Peyer's patch (tissue), 4 donors: ENCODE results near the gene PRKCZ. TPM values are rescaled to one million over a fixed set of nuclear protein-coding genes. Genes with fewer than 3 reads are reported as not detected.

Experiments
- DNase-seq, 3 donors: peaks; one replicate each; pipeline ENCODE4 v3.0.0-alpha.2; 2017 to 2019
- H3K27ac ChIP-seq, 4 donors: fragments of 200-600 bp; sonication (generic); one replicate each; pipeline ENCODE4 v1.5.1; 2016 to 2019
- H3K27me3 ChIP-seq, 2 donors: fragments of 200-600 bp; sonication (generic); one replicate each; pipeline ENCODE4 v1.5.1; 2019
- H3K36me3 ChIP-seq, 3 donors: fragments of 200-600 bp; sonication (generic); one replicate each; pipeline ENCODE4 v1.5.1; 2016 to 2019
- H3K4me1 ChIP-seq, 4 donors: fragments of 200-600 bp; sonication (generic); one replicate each; pipeline ENCODE4 v1.5.1; 2016 to 2019
- H3K4me3 ChIP-seq, 4 donors: fragments of 200-600 bp; sonication (generic); 1 replicate in 3 of 4; 2 replicates in 1 of 4; pipeline ENCODE4 v1.5.1; 2016 to 2019; ENCODE audit warnings: mild to moderate bottlenecking in 1 of 4
- H3K9me3 ChIP-seq, 4 donors: fragments of 200-600 bp; sonication (generic); one replicate each; pipeline ENCODE4 v1.5.1; 2016 to 2019; ENCODE audit warnings: mild to moderate bottlenecking in 1 of 4
- CTCF ChIP-seq, 6 experiments: fragments of 450-650 bp in 4 of 6; fragments of 200-600 bp in 2 of 6; sonication (generic) in 1 of 6; IDR thresholded peaks; one replicate each; pipeline ENCODE4 v1.5.1; 2017 to 2019; ENCODE audit warnings: antibody characterized with exemption in 6 of 6, mild to moderate bottlenecking in 3 of 6, moderate library complexity in 1 of 6
- POLR2A ChIP-seq, 2 donors: fragments of 450-650 bp; IDR thresholded peaks; one replicate each; pipeline ENCODE4 v1.5.1; 2017; ENCODE audit warnings: antibody characterized with exemption in 2 of 2, mild to moderate bottlenecking in 2 of 2, moderate library complexity in 2 of 2
- total RNA-seq, 4 donors: library from RNA; depleted of rRNA; stranded (reverse); fragments of >200 nt; gene quantifications; one replicate each; pipeline ENCODE4 v1.1.0, GENCODE V29; 2016

PRKCZ gene
- total RNA-seq, 4 donors from 2014 or later, result 51.2 to 105 (median 93.6) TPM

- Histone ChIP-seq H3K27me3 (no peaks in the 10 kb centered on the region), H3K4me1 (peaks cover 2 to 37% (median 11%) of the 10 kb centered on the region in 4 donors), H3K27ac (peak overlapping the region; percentile 70 to 88 (median 84))
Measured at GRCh38 chr1:2205191-2205952, 155.2 kb downstream of the PRKCZ start.

GRCh38 chr1:2206813-2207487 lies 156.7 kb downstream of the PRKCZ start:
- Histone ChIP-seq H3K9me3 (no peaks in the 10 kb centered on the region), H3K4me3 (no peak overlapping the region)

More at GRCh38 chr1:2205191-2205952, 155.2 kb downstream of the PRKCZ start:
- no peaks in the 10 kb centered on the region for H3K36me3 ChIP-seq
- TF ChIP-seq POLR2A (IDR thresholded peaks at IDR 0.05) (peak in 1 of 2 donors; percentile 45), CTCF (IDR thresholded peaks at IDR 0.05) (peak in 3 of 6 experiments; percentile 23 to 27 (median 27))
- DNase-seq, result peak; percentile 99
- H3K4me3 ChIP-seq, result peak overlapping the region; percentile 49 to 66 (median 60)
- H3K9me3 ChIP-seq, result no peaks in the 10 kb centered on the region

GRCh38 chr1:2208309-2209239 lies 158.4 kb downstream of the PRKCZ start:
- no peak overlapping the region for H3K4me3 ChIP-seq
- peaks cover 6 to 47% (median 22%) of the 10 kb centered on the region in 4 donors for H3K4me1 ChIP-seq
- no peaks in the 10 kb centered on the region for H3K36me3 ChIP-seq
- H3K27ac ChIP-seq, result peak overlapping the region; percentile 55 to 81 (median 71)
- DNase-seq, result no peak
- TF ChIP-seq CTCF (IDR thresholded peaks at IDR 0.05) (no peak), POLR2A (IDR thresholded peaks at IDR 0.05) (no peak)
- no peaks in the 10 kb centered on the region for H3K9me3 ChIP-seq
- no peaks in the 10 kb centered on the region for H3K27me3 ChIP-seq

More at GRCh38 chr1:2206813-2207487, 156.7 kb downstream of the PRKCZ start:
- TF ChIP-seq CTCF (IDR thresholded peaks at IDR 0.05), result no peak
- TF ChIP-seq POLR2A (IDR thresholded peaks at IDR 0.05), result no peak
- Histone ChIP-seq H3K4me1 (peaks cover 2 to 31% (median 11%) of the 10 kb centered on the region in 4 donors), H3K27ac (peak overlapping the region; percentile 51 to 81 (median 74)), H3K36me3 (no peaks in the 10 kb centered on the region), H3K27me3 (no peaks in the 10 kb centered on the region)
- no peak for DNase-seq

GRCh38 chr1:2209400-2210083 lies 159.3 kb downstream of the PRKCZ start:
- Histone ChIP-seq H3K9me3 (no peaks in the 10 kb centered on the region), H3K27ac (peak overlapping the region in 3 of 4 donors; percentile 41 to 81 (median 55)), H3K4me3 (no peak overlapping the region), H3K36me3 (no peaks in the 10 kb centered on the region), H3K4me1 (peaks cover 6 to 47% (median 20%) of the 10 kb centered on the region in 4 donors), H3K27me3 (no peaks in the 10 kb centered on the region)
- TF ChIP-seq CTCF (IDR thresholded peaks at IDR 0.05) (no peak), POLR2A (IDR thresholded peaks at IDR 0.05) (no peak)
- no peak for DNase-seq
